ENCODE results near the gene ADAMTS19. TPM values are rescaled to one million over a fixed set of nuclear protein-coding genes. Genes with fewer than 3 reads are reported as not detected.

ADAMTS19 gene
- total RNA-seq, 2 donors from 2014 or later = not detected

GRCh38 chr5:129698661-129699060 is 238.6 kb downstream of the ADAMTS19 start:
- Mint-ChIP-seq H3K4me1 (ENCODE audit: low read depth in 2 of 2) (no peaks in the 10 kb centered on the region), H3K36me3 (no peaks in the 10 kb centered on the region), H3K27ac (no peak overlapping the region), H3K9me3 (no peaks in the 10 kb centered on the region), H3K4me3 (no peak overlapping the region), H3K27me3 (no peaks in the 10 kb centered on the region)
- ATAC-seq (no peak), DNase-seq (ENCODE audit: low spot score) (no peak)

GRCh38 chr5:129716235-129716634 is 256.1 kb downstream of the ADAMTS19 start:
- Mint-ChIP-seq H3K36me3 (no peaks in the 10 kb centered on the region), H3K27ac (no peak overlapping the region), H3K4me1 (ENCODE audit: low read depth in 2 of 2) (no peaks in the 10 kb centered on the region), H3K9me3 (peaks cover 10% of the 10 kb centered on the region), H3K27me3 (no peaks in the 10 kb centered on the region), H3K4me3 (no peak overlapping the region)
- ATAC-seq (no peak), DNase-seq (ENCODE audit: low spot score) (no peak)

GRCh38 chr5:129716651-129717050 is 256.6 kb downstream of the ADAMTS19 start:
- DNase-seq (ENCODE audit: low spot score) (no peak), ATAC-seq (no peak)
- Mint-ChIP-seq H3K4me3 (no peak overlapping the region), H3K9me3 (peaks cover 10% of the 10 kb centered on the region), H3K36me3 (no peaks in the 10 kb centered on the region), H3K4me1 (ENCODE audit: low read depth in 2 of 2) (no peaks in the 10 kb centered on the region), H3K27me3 (no peaks in the 10 kb centered on the region), H3K27ac (no peak overlapping the region)

GRCh38 chr5:129717751-129718310 is 257.7 kb downstream of the ADAMTS19 start:
- ATAC-seq = no peak
- no peak overlapping the region for H3K27ac Mint-ChIP-seq
- no peaks in the 10 kb centered on the region for H3K27me3 Mint-ChIP-seq
- no peaks in the 10 kb centered on the region for H3K36me3 Mint-ChIP-seq
- peaks cover 10% of the 10 kb centered on the region for H3K9me3 Mint-ChIP-seq
- H3K4me3 Mint-ChIP-seq = no peak overlapping the region
- no peaks in the 10 kb centered on the region for H3K4me1 Mint-ChIP-seq (ENCODE audit: low read depth in 2 of 2)
- DNase-seq (ENCODE audit: low spot score) = no peak

GRCh38 chr5:129718471-129719090 is 258.5 kb downstream of the ADAMTS19 start:
- H3K4me1 Mint-ChIP-seq (ENCODE audit: low read depth in 2 of 2) = no peaks in the 10 kb centered on the region
- H3K36me3 Mint-ChIP-seq = no peaks in the 10 kb centered on the region
- no peaks in the 10 kb centered on the region for H3K27me3 Mint-ChIP-seq
- H3K27ac Mint-ChIP-seq = no peak overlapping the region
- H3K9me3 Mint-ChIP-seq = peaks cover 6% of the 10 kb centered on the region
- ATAC-seq (no peak), DNase-seq (ENCODE audit: low spot score) (no peak)
- H3K4me3 Mint-ChIP-seq = no peak overlapping the region

- Mint-ChIP-seq H3K36me3 (no peaks in the 10 kb centered on the region), H3K27me3 (no peaks in the 10 kb centered on the region), H3K27ac (no peak overlapping the region), H3K4me3 (no peak overlapping the region), H3K4me1 (ENCODE audit: low read depth in 2 of 2) (no peaks in the 10 kb centered on the region), H3K9me3 (peaks cover 3% of the 10 kb centered on the region)
- ATAC-seq (no peak), DNase-seq (ENCODE audit: low spot score) (no peak)
Measured at GRCh38 chr5:129724222-129724621, 264.1 kb downstream of the ADAMTS19 start.

GRCh38 chr5:129724647-129725046 is 264.5 kb downstream of the ADAMTS19 start:
- Mint-ChIP-seq H3K27ac (no peak overlapping the region), H3K27me3 (no peaks in the 10 kb centered on the region), H3K4me1 (ENCODE audit: low read depth in 2 of 2) (no peaks in the 10 kb centered on the region), H3K36me3 (no peaks in the 10 kb centered on the region), H3K4me3 (no peak overlapping the region), H3K9me3 (peaks cover 3% of the 10 kb centered on the region)
- ATAC-seq = no peak
- no peak for DNase-seq (ENCODE audit: low spot score)

GRCh38 chr5:129739773-129740172 is 279.7 kb downstream of the ADAMTS19 start:
- ATAC-seq (no peak), DNase-seq (ENCODE audit: low spot score) (no peak)
- H3K27ac Mint-ChIP-seq = no peak overlapping the region
- no peaks in the 10 kb centered on the region for H3K4me1 Mint-ChIP-seq (ENCODE audit: low read depth in 2 of 2)
- no peaks in the 10 kb centered on the region for H3K36me3 Mint-ChIP-seq
- H3K9me3 Mint-ChIP-seq = peaks cover 7% of the 10 kb centered on the region
- no peaks in the 10 kb centered on the region for H3K27me3 Mint-ChIP-seq
- H3K4me3 Mint-ChIP-seq = no peak overlapping the region

GRCh38 chr5:129743541-129744187 is 283.6 kb downstream of the ADAMTS19 start:
- no peaks in the 10 kb centered on the region for H3K27me3 Mint-ChIP-seq
- H3K36me3 Mint-ChIP-seq = no peaks in the 10 kb centered on the region
- H3K4me3 Mint-ChIP-seq = no peak overlapping the region
- DNase-seq (ENCODE audit: low spot score) (no peak), ATAC-seq (no peak)
- peaks cover 7% of the 10 kb centered on the region for H3K9me3 Mint-ChIP-seq
- no peak overlapping the region for H3K27ac Mint-ChIP-seq
- no peaks in the 10 kb centered on the region for H3K4me1 Mint-ChIP-seq (ENCODE audit: low read depth in 2 of 2)

GRCh38 chr5:129745997-129746396 is 285.9 kb downstream of the ADAMTS19 start:
- H3K4me1 Mint-ChIP-seq (ENCODE audit: low read depth in 2 of 2) = no peaks in the 10 kb centered on the region
- no peaks in the 10 kb centered on the region for H3K36me3 Mint-ChIP-seq
- DNase-seq (ENCODE audit: low spot score) (no peak), ATAC-seq (no peak)
- no peaks in the 10 kb centered on the region for H3K27me3 Mint-ChIP-seq
- H3K4me3 Mint-ChIP-seq = no peak overlapping the region
- H3K9me3 Mint-ChIP-seq = peaks cover 7% of the 10 kb centered on the region
- H3K27ac Mint-ChIP-seq = no peak overlapping the region

- peaks cover 3% of the 10 kb centered on the region for H3K9me3 Mint-ChIP-seq
- no peak overlapping the region for H3K4me3 Mint-ChIP-seq
- no peak overlapping the region for H3K27ac Mint-ChIP-seq
- H3K4me1 Mint-ChIP-seq (ENCODE audit: low read depth in 2 of 2) = no peaks in the 10 kb centered on the region
- no peaks in the 10 kb centered on the region for H3K36me3 Mint-ChIP-seq
- ATAC-seq (no peak), DNase-seq (ENCODE audit: low spot score) (no peak)
- no peaks in the 10 kb centered on the region for H3K27me3 Mint-ChIP-seq
Measured at GRCh38 chr5:129746876-129747275, 286.8 kb downstream of the ADAMTS19 start.

- Mint-ChIP-seq H3K36me3 (no peaks in the 10 kb centered on the region), H3K27me3 (no peaks in the 10 kb centered on the region), H3K4me3 (no peak within 1 kb of the TSS), H3K4me1 (ENCODE audit: low read depth in 2 of 2) (no peaks in the 10 kb centered on the region), H3K27ac (no peak within 1 kb of the TSS), H3K9me3 (no peaks in the 10 kb centered on the region)
- DNase-seq (ENCODE audit: low spot score) (no peak), ATAC-seq (peak in 1 of 2 donors; percentile 41)
Measured at GRCh38 chr5:129747572-129748407, 287.7 kb downstream of the ADAMTS19 start, which contains the start of gene MINAR2. TSS of gene MINAR2 (plus strand) at chr5:129748094. CDS start at chr5:129748191, 97 bp downstream.

- no peaks in the 10 kb centered on the region for H3K27me3 Mint-ChIP-seq
- ATAC-seq (no peak), DNase-seq (ENCODE audit: low spot score) (no peak)
- H3K4me3 Mint-ChIP-seq = no peak overlapping the region
- H3K9me3 Mint-ChIP-seq = no peaks in the 10 kb centered on the region
- no peaks in the 10 kb centered on the region for H3K4me1 Mint-ChIP-seq (ENCODE audit: low read depth in 2 of 2)
- H3K27ac Mint-ChIP-seq = no peak overlapping the region
- no peaks in the 10 kb centered on the region for H3K36me3 Mint-ChIP-seq
Measured at GRCh38 chr5:129748913-129749880, 289.1 kb downstream of the ADAMTS19 start.
